HepG2 (cell line): ENCODE measurements around the gene KAZN. TPM values are rescaled to one million over a fixed set of nuclear protein-coding genes. Genes with fewer than 3 reads are reported as not detected.

Experiments
- BHLHE40 ChIP-seq: IDR thresholded peaks from 2 replicates; pipeline ENCODE4 v1.6.1; 2011; ENCODE audit warnings: low read length, improper control_type of control experiment
- CEBPG ChIP-seq: IDR thresholded peaks from 2 replicates; pipeline ENCODE4 v1.6.1; 2016
- GABPB1 ChIP-seq: IDR thresholded peaks from 2 replicates; pipeline ENCODE4 v1.6.1; 2016; ENCODE audit warnings: mild to moderate bottlenecking, missing genetic modification reagents, moderate library complexity, missing compliant biosample characterization
- GATAD2A ChIP-seq: IDR thresholded peaks from 2 replicates; pipeline ENCODE4 v1.6.1; 2016
- HOXA3 ChIP-seq: sonication (generic); formaldehyde crosslinking; IDR thresholded peaks from 2 replicates; pipeline ENCODE4 v1.5.0; 2020; ENCODE audit warnings: missing genetic modification reagents
- KDM2A ChIP-seq: sonication (generic); formaldehyde crosslinking; IDR thresholded peaks from 2 replicates; pipeline ENCODE4 v1.4.0; 2020; ENCODE audit warnings: low read depth, missing genetic modification reagents, borderline replicate concordance
- KLF12 ChIP-seq: sonication (generic); formaldehyde crosslinking; IDR thresholded peaks from 2 replicates; pipeline ENCODE4 v1.4.0; 2020; ENCODE audit warnings: missing genetic modification reagents, borderline replicate concordance
- PHF8 ChIP-seq: sonication (generic); formaldehyde crosslinking; IDR thresholded peaks from 2 replicates; pipeline ENCODE4 v1.5.0; 2020; ENCODE audit warnings: missing genetic modification reagents
- SALL1 ChIP-seq: sonication (generic); formaldehyde crosslinking; IDR thresholded peaks from 2 replicates; pipeline ENCODE4 v1.8.0; 2022; ENCODE audit warnings: mild to moderate bottlenecking, missing genetic modification reagents
- SP5 ChIP-seq: IDR thresholded peaks from 2 replicates; pipeline ENCODE4 v1.6.1; 2016; ENCODE audit warnings: low read depth, borderline replicate concordance
- ZNF292 ChIP-seq: sonication (generic); formaldehyde crosslinking; IDR thresholded peaks from 2 replicates; pipeline ENCODE4 v1.8.1; 2022; ENCODE audit warnings: mild to moderate bottlenecking, low read depth, missing genetic modification reagents, borderline replicate concordance
- ZNF33B ChIP-seq: sonication (generic); formaldehyde crosslinking; IDR thresholded peaks from 2 replicates; pipeline ENCODE4 v1.5.1; 2020; ENCODE audit warnings: mild to moderate bottlenecking, missing genetic modification reagents
- ZNF550 ChIP-seq: sonication (generic); formaldehyde crosslinking; IDR thresholded peaks from 2 replicates; pipeline ENCODE4 v1.4.0; 2020; ENCODE audit warnings: mild to moderate bottlenecking, missing genetic modification reagents, borderline replicate concordance
- ZNF687 ChIP-seq: sonication (generic); formaldehyde crosslinking; IDR thresholded peaks from 2 replicates; pipeline ENCODE4 v1.5.1; 2020; ENCODE audit warnings: mild to moderate bottlenecking, missing genetic modification reagents, moderate library complexity
- ZNF792 ChIP-seq: IDR thresholded peaks from 2 replicates; pipeline ENCODE4 v1.6.1; 2016
- polyA plus RNA-seq, 8 experiments: library from polyadenylated mRNA; depleted of rRNA in 3 of 8; stranded (reverse) in 7 of 8; unstranded in 1 of 8; fragments of >200 nt; fragmentation: Illumina TruSeq in 4 of 8; extraction: Trizol in 4 of 8; gene quantifications; 2 replicates each; pipeline versions ENCODE4 v1.2.1 to v1.2.3, GENCODE V29; 2011 to 2016; ENCODE audit warnings: low read depth in 4 of 8, missing spikeins in 1 of 8, mixed read lengths in 1 of 8; ENCODE audit not compliant: insufficient read depth in 1 of 8
- total RNA-seq, 5 experiments: library from RNA; depleted of rRNA; stranded (reverse); fragments of >200 nt; fragmentation: Illumina TruSeq; extraction: Trizol; gene quantifications; 2 replicates each; pipeline ENCODE4 v1.2.3, GENCODE V29; 2016; ENCODE audit warnings: low read depth in 1 of 5

KAZN gene
- total and polyA plus RNA-seq, 2 of the 13 experiments (the other 11 are each of a cell fraction or from before 2014, with no cell fraction given): 10.4 to 13.5 TPM

GRCh38 chr1:14913482-14914177 is 315.1 kb downstream of the KAZN start (continued):
- TF ChIP-seq ZNF687 (CRISPR knock-in tag) (peak; percentile 82), PHF8 (CRISPR knock-in tag) (0 out of 2 replicates have a peak, but pooled peaks have one; percentile 27), CEBPG (CRISPR knock-in tag) (peak; percentile 57; the same call in 1 of the 2 replicates), ZNF792 (CRISPR knock-in tag) (no peak), SALL1 (CRISPR knock-in tag) (peak; percentile 55), GATAD2A (CRISPR knock-in tag) (0 out of 2 replicates have a peak, but pooled peaks have one; percentile 23), BHLHE40 (no peak), HOXA3 (CRISPR knock-in tag) (peak; percentile 52; the same call in 1 of the 2 replicates), ZNF550 (CRISPR knock-in tag) (0 out of 2 replicates have a peak, but pooled peaks have one; percentile 40), GABPB1 (CRISPR knock-in tag) (0 out of 2 replicates have a peak, but pooled peaks have one; percentile 14), SP5 (peak; percentile 34; the same call in 1 of the 2 replicates), KLF12 (no peak), KDM2A (0 out of 2 replicates have a peak, but pooled peaks have one; percentile 28), ZNF292 (CRISPR knock-in tag) (peak; percentile 56; the same call in 1 of the 2 replicates), ZNF33B (CRISPR knock-in tag) (no peak)
- TF ChIP-seq, all 625 proteins: peak for 36
